CD8-positive, alpha-beta memory T cell (primary cell): ENCODE data around the gene MAPRE2. TPM values are rescaled to one million over a fixed set of nuclear protein-coding genes. Genes with fewer than 3 reads are reported as not detected.
A peak's percentile ranks its signal among the peaks of the same experiment; 100 is the strongest.

Experiments
- CTCF ChIA-PET: fragments of 350-600 bp; sonication (Branson Sonifier 250); formaldehyde crosslinking; loops from one replicate; lab custom pipeline; 2021; ENCODE audit warnings: antibody characterized with exemption; lab: Charles Lee
- POLR2A ChIA-PET: fragments of 350-600 bp; sonication (Branson Sonifier 250); formaldehyde crosslinking; loops from one replicate; lab custom pipeline; 2021; ENCODE audit warnings: antibody characterized with exemption; lab: Charles Lee
- DNase-seq, 5 donors: peaks; one replicate each; pipeline versions ENCODE4 v3.0.0 to v3.0.0-alpha.2; 2020 to 2022; ENCODE audit warnings: mixed read lengths in 1 of 5
- H3K27ac ChIP-seq: one replicate; pipeline ENCODE4 v1.7.0; 2013; ENCODE audit warnings: low read depth, mild to moderate bottlenecking, low read length, moderate library complexity
- H3K27me3 ChIP-seq: 2 replicates; pipeline ENCODE4 v1.7.0; 2013; ENCODE audit warnings: low read length, mild to moderate bottlenecking; ENCODE audit not compliant: insufficient read depth, poor library complexity, severe bottlenecking
- H3K36me3 ChIP-seq: 2 replicates; pipeline ENCODE4 v1.7.0; 2013; ENCODE audit warnings: mild to moderate bottlenecking, low read length, moderate library complexity; ENCODE audit not compliant: insufficient read depth
- H3K4me1 ChIP-seq: 2 replicates; pipeline ENCODE4 v1.7.0; 2013; ENCODE audit warnings: mild to moderate bottlenecking, low read length, moderate library complexity; ENCODE audit not compliant: insufficient read depth
- H3K4me3 ChIP-seq: 2 replicates; pipeline ENCODE4 v1.7.0; 2013; ENCODE audit warnings: mild to moderate bottlenecking, low read length
- H3K9me3 ChIP-seq: 2 replicates; pipeline ENCODE4 v1.7.0; 2013; ENCODE audit warnings: mild to moderate bottlenecking, low read length
- H3K27ac Mint-ChIP-seq, 8 donors: one replicate each; pipeline ENCODE4 v1.8.0; 2020 to 2021; ENCODE audit warnings: mixed read lengths in 8 of 8, mild to moderate bottlenecking in 6 of 8, inconsistent platforms in 3 of 8, moderate library complexity in 3 of 8
- H3K27me3 Mint-ChIP-seq, 2 donors: one replicate each; pipeline ENCODE4 v1.8.0; 2020 to 2021; ENCODE audit warnings: mixed read lengths in 2 of 2, mild to moderate bottlenecking in 1 of 2, moderate library complexity in 1 of 2
- H3K36me3 Mint-ChIP-seq, 3 donors: one replicate each; pipeline ENCODE4 v1.8.0; 2020 to 2021; ENCODE audit warnings: mixed read lengths in 3 of 3, inconsistent platforms in 1 of 3, mild to moderate bottlenecking in 1 of 3
- H3K4me1 Mint-ChIP-seq, 3 donors: one replicate each; pipeline ENCODE4 v1.8.0; 2020 to 2021; ENCODE audit warnings: mixed read lengths in 3 of 3, inconsistent platforms in 1 of 3, mild to moderate bottlenecking in 1 of 3
- H3K4me3 Mint-ChIP-seq, 7 donors: one replicate each; pipeline ENCODE4 v1.8.0; 2020 to 2021; ENCODE audit warnings: mixed read lengths in 7 of 7, mild to moderate bottlenecking in 6 of 7, moderate library complexity in 4 of 7, inconsistent platforms in 2 of 7
- H3K9me3 Mint-ChIP-seq, 5 donors: one replicate each; pipeline ENCODE4 v1.8.0; 2020 to 2022; ENCODE audit warnings: mixed read lengths in 5 of 5, mild to moderate bottlenecking in 3 of 5, moderate library complexity in 2 of 5, inconsistent platforms in 1 of 5
- polyA plus RNA-seq: library from polyadenylated mRNA; unstranded; fragments of 300-500 nt; fragmentation: Illumina TruSeq; gene quantifications from one replicate; pipeline ENCODE4 v1.2.3, GENCODE V29; 2021
- total RNA-seq, 2 experiments: library from RNA; stranded (reverse); gene quantifications; one replicate each; pipeline ENCODE4 v1.2.3, GENCODE V29; 2021

The MAPRE2 gene
- total and polyA plus RNA-seq, 3 experiments from 2014 or later, result 38.5 to 80.4 (median 38.6) TPM

- DNase-seq, result no peak
- H3K27me3 ChIP-seq, result no peaks in the 10 kb centered on the region
- CTCF ChIA-PET, result interaction anchor here (1.6 kb wide), 1 partner anchor 14 kb away, joined by 3 read pairs; no protein-coding TSS in a partner anchor
- H3K4me1 Mint-ChIP-seq, result peaks cover 37 to 67% (median 65%) of the 10 kb centered on the region in 3 donors
- H3K9me3 ChIP-seq, result no peaks in the 10 kb centered on the region
- H3K4me3 ChIP-seq, result no peak overlapping the region
- peaks cover 0 to 26% (median 5%) of the 10 kb centered on the region in 3 donors for H3K36me3 Mint-ChIP-seq
- no peak overlapping the region for H3K4me3 Mint-ChIP-seq
- H3K9me3 Mint-ChIP-seq, result no peaks in the 10 kb centered on the region
- POLR2A ChIA-PET, result interaction anchor here (0.9 kb wide), 1 partner anchor 299 kb away, joined by 3 read pairs; no protein-coding TSS in a partner anchor
- H3K36me3 ChIP-seq, result no peaks in the 10 kb centered on the region
- no peaks in the 10 kb centered on the region for H3K27me3 Mint-ChIP-seq
- H3K27ac Mint-ChIP-seq, result no peak overlapping the region
- no peaks in the 10 kb centered on the region for H3K4me1 ChIP-seq
- no peak overlapping the region for H3K27ac ChIP-seq
Observed at GRCh38 chr18:35087726-35088125, 46.5 kb downstream of the MAPRE2 start.

DNA sequence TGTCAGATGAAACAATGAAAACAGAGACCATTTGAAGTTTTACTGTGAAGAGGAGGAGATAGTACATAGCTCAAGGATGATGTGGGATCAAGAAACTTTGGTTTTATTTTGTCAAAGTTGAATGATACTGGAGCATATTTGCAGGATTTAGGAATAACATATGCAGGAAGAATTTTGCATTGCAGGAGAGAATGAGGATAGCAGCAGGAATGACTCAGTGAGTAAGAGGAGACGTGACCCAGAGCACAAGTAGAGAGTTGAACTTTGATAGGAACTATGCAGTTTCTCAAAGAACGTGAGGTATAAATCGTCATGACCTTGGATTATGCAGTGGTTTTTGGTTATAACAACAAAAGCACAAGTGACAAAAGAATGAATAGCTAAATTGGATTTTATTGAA is 47.7 kb downstream of the MAPRE2 start:
- CTCF ChIA-PET, result no interaction called here
- Histone ChIP-seq H3K9me3 (no peaks in the 10 kb centered on the region), H3K27ac (no peak overlapping the region), H3K27me3 (no peaks in the 10 kb centered on the region), H3K36me3 (no peaks in the 10 kb centered on the region), H3K4me3 (no peak overlapping the region), H3K4me1 (no peaks in the 10 kb centered on the region)
- POLR2A ChIA-PET, result no interaction called here
- Mint-ChIP-seq H3K36me3 (peaks cover 0 to 25% (median 5%) of the 10 kb centered on the region in 3 donors), H3K27ac (peak overlapping the region in 1 of 8 donors; percentile 88), H3K9me3 (no peaks in the 10 kb centered on the region), H3K27me3 (no peaks in the 10 kb centered on the region), H3K4me1 (peaks cover 41 to 67% (median 64%) of the 10 kb centered on the region in 3 donors), H3K4me3 (no peak overlapping the region)
- DNase-seq, result no peak

DNA sequence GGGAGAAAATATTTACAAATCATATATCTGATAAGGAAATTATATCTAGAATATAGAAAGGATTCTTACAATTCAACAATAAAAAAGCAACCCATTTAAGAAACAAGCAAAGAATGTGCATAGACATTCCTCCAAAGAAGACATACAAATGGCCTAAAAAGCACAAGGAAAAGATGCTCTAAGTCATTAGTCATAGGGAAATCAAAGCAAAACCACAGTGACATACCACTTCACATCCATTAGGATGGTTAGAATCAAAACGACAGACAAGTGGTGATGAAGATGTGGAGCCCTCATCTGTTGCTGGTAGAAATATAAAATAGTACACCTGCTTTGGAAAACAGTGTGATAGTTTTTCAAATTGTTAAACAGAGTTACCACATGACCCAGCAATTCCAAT is 48.2 kb downstream of the MAPRE2 start:
- Histone ChIP-seq H3K4me3 (no peak overlapping the region), H3K27ac (no peak overlapping the region), H3K36me3 (no peaks in the 10 kb centered on the region), H3K4me1 (no peaks in the 10 kb centered on the region), H3K9me3 (no peaks in the 10 kb centered on the region), H3K27me3 (no peaks in the 10 kb centered on the region)
- Mint-ChIP-seq H3K27me3 (no peaks in the 10 kb centered on the region), H3K27ac (peak overlapping the region in 1 of 8 donors; percentile 88), H3K4me1 (peaks cover 41 to 68% (median 64%) of the 10 kb centered on the region in 3 donors), H3K4me3 (no peak overlapping the region), H3K9me3 (no peaks in the 10 kb centered on the region), H3K36me3 (peaks cover 0 to 24% (median 5%) of the 10 kb centered on the region in 3 donors)
- POLR2A ChIA-PET, result no interaction called here
- DNase-seq, result no peak
- CTCF ChIA-PET, result no interaction called here

DNA sequence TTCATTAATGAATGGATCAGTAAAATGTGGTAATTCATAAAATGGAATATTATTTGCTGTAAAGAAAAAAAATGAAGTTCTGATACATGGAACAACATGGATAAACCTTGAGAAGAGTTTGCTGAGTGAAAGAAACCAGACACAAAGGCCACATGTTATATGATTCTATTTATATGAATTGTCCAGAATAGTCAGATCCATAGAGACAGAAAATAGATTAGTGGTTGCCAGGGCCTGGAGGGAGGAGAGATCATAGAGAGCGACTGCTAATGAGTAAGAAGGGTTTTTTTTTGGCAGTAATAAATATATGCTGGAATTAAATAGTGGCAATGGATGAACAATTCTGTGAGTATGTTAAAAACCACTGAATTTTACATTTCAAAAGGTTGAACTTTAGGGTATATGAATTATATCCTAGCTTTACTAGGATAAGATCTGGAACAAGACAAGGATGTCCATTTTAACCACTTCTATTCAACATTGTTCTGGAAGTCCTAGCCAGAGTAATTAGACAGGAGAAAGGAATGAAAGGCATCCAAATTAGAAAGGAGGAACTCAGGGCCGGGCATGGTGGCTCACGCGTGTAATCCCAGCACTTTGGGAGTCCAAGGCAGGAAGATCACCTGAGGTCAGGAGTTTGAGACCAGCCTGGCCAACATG is 48.8 kb downstream of the MAPRE2 start:
- no peak overlapping the region for H3K27ac ChIP-seq
- H3K9me3 Mint-ChIP-seq, result no peaks in the 10 kb centered on the region
- POLR2A ChIA-PET, result no interaction called here

GRCh38 chr18:35091841-35092240 is 50.6 kb downstream of the MAPRE2 start:
- no peak overlapping the region for H3K4me3 Mint-ChIP-seq
- ChIA-PET POLR2A (no interaction called here), CTCF (interaction anchor here (1.5 kb wide), 1 partner anchor 12 kb away, joined by 3 read pairs; no protein-coding TSS in a partner anchor)
- Histone ChIP-seq H3K9me3 (no peaks in the 10 kb centered on the region), H3K27ac (no peak overlapping the region), H3K36me3 (no peaks in the 10 kb centered on the region), H3K4me1 (no peaks in the 10 kb centered on the region), H3K27me3 (no peaks in the 10 kb centered on the region), H3K4me3 (no peak overlapping the region)
- H3K36me3 Mint-ChIP-seq, result peaks cover 0 to 22% (median 5%) of the 10 kb centered on the region in 3 donors
- H3K4me1 Mint-ChIP-seq, result peaks cover 42 to 73% (median 67%) of the 10 kb centered on the region in 3 donors
- H3K9me3 Mint-ChIP-seq, result no peaks in the 10 kb centered on the region
- peak overlapping the region in 1 of 8 donors; percentile 39 for H3K27ac Mint-ChIP-seq
- no peak for DNase-seq
- no peaks in the 10 kb centered on the region for H3K27me3 Mint-ChIP-seq

More for the DNA sequence above, 48.8 kb downstream of the MAPRE2 start:
- Histone ChIP-seq H3K27me3 (no peaks in the 10 kb centered on the region), H3K36me3 (no peaks in the 10 kb centered on the region), H3K4me1 (no peaks in the 10 kb centered on the region), H3K4me3 (no peak overlapping the region), H3K9me3 (no peaks in the 10 kb centered on the region)
- H3K27me3 Mint-ChIP-seq, result no peaks in the 10 kb centered on the region
- H3K27ac Mint-ChIP-seq, result peak overlapping the region in 4 of 8 donors; percentile 2 to 53 (median 38)
- no peak overlapping the region for H3K4me3 Mint-ChIP-seq
- no peak for DNase-seq
- peaks cover 0 to 21% (median 5%) of the 10 kb centered on the region in 3 donors for H3K36me3 Mint-ChIP-seq
- H3K4me1 Mint-ChIP-seq, result peaks cover 39 to 70% (median 65%) of the 10 kb centered on the region in 3 donors
- CTCF ChIA-PET, result no interaction called here

- Mint-ChIP-seq H3K27ac (peak overlapping the region in 6 of 8 donors; percentile 17 to 59 (median 36)), H3K36me3 (peaks cover under 1 to 39% (median 2%) of the 10 kb centered on the region in 3 donors), H3K4me1 (peaks cover 24 to 57% (median 46%) of the 10 kb centered on the region in 3 donors), H3K9me3 (no peaks in the 10 kb centered on the region), H3K4me3 (no peak overlapping the region), H3K27me3 (no peaks in the 10 kb centered on the region)
- no peaks in the 10 kb centered on the region for H3K4me1 ChIP-seq
- no peak for DNase-seq
- CTCF ChIA-PET, result no interaction called here
- peaks cover 6% of the 10 kb centered on the region for H3K36me3 ChIP-seq
- POLR2A ChIA-PET, result interaction anchor here (0.5 kb wide), 1 partner anchor 116 kb away, joined by 3 read pairs; no protein-coding TSS in a partner anchor
- no peaks in the 10 kb centered on the region for H3K27me3 ChIP-seq
- H3K4me3 ChIP-seq, result no peak overlapping the region
- H3K27ac ChIP-seq, result no peak overlapping the region
- no peaks in the 10 kb centered on the region for H3K9me3 ChIP-seq
Observed at GRCh38 chr18:35095983-35096676, 54.9 kb downstream of the MAPRE2 start.

DNA sequence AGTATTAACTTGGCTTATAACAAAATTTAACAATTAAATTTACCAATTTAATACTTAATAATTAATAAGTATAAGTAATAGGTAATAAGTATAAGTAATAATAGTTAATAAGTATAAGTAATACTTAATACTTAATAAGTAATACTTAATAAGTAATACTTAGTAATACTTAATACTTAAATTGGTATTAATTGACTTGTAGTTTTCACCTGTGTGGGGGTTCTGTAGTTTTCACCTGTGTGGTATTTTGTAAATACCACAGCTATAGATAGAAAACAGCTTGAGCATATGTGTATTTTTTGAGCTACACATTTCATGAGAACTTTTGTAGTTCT is 55.4 kb downstream of the MAPRE2 start:
- Histone ChIP-seq H3K4me3 (no peak overlapping the region), H3K9me3 (no peaks in the 10 kb centered on the region), H3K36me3 (peaks cover 6% of the 10 kb centered on the region), H3K27me3 (no peaks in the 10 kb centered on the region), H3K27ac (no peak overlapping the region), H3K4me1 (no peaks in the 10 kb centered on the region)
- H3K4me3 Mint-ChIP-seq, result no peak overlapping the region
- ChIA-PET POLR2A (no interaction called here), CTCF (interaction anchor here (1.3 kb wide), 1 partner anchor 22 kb away, joined by 3 read pairs; no protein-coding TSS in a partner anchor)
- DNase-seq, result no peak
- H3K9me3 Mint-ChIP-seq, result no peaks in the 10 kb centered on the region
- H3K27me3 Mint-ChIP-seq, result no peaks in the 10 kb centered on the region
- peaks cover 27 to 61% (median 48%) of the 10 kb centered on the region in 3 donors for H3K4me1 Mint-ChIP-seq
- H3K27ac Mint-ChIP-seq, result peak overlapping the region in 1 of 8 donors; percentile 53
- peaks cover 5 to 40% (median 6%) of the 10 kb centered on the region in 3 donors for H3K36me3 Mint-ChIP-seq

- H3K4me1 ChIP-seq, result no peaks in the 10 kb centered on the region
- Mint-ChIP-seq H3K9me3 (no peaks in the 10 kb centered on the region), H3K27ac (peak overlapping the region in 2 of 8 donors; percentile 44 to 53), H3K36me3 (peaks cover 10 to 45% (median 10%) of the 10 kb centered on the region in 3 donors), H3K4me1 (peaks cover 29 to 63% (median 47%) of the 10 kb centered on the region in 3 donors), H3K27me3 (no peaks in the 10 kb centered on the region), H3K4me3 (no peak overlapping the region)
- DNase-seq, result no peak
- H3K36me3 ChIP-seq, result peaks cover 10% of the 10 kb centered on the region
- no peaks in the 10 kb centered on the region for H3K27me3 ChIP-seq
- ChIA-PET POLR2A (no interaction called here), CTCF (interaction anchor here (1.3 kb wide), 1 partner anchor 22 kb away, joined by 3 read pairs; no protein-coding TSS in a partner anchor)
- no peak overlapping the region for H3K4me3 ChIP-seq
- H3K27ac ChIP-seq, result no peak overlapping the region
- H3K9me3 ChIP-seq, result no peaks in the 10 kb centered on the region
Observed at GRCh38 chr18:35097195-35097594, 56.0 kb downstream of the MAPRE2 start.
